Measurements from ENCODE around the gene TFAM.
A peak's percentile ranks its signal among the peaks of the same experiment; 100 is the strongest.
"Not testable (repeated sequence)": the region's sequence is repeated elsewhere in the genome, so short reads cannot be mapped to it uniquely, and the experiment has no call there.

The TFAM gene

DNA sequence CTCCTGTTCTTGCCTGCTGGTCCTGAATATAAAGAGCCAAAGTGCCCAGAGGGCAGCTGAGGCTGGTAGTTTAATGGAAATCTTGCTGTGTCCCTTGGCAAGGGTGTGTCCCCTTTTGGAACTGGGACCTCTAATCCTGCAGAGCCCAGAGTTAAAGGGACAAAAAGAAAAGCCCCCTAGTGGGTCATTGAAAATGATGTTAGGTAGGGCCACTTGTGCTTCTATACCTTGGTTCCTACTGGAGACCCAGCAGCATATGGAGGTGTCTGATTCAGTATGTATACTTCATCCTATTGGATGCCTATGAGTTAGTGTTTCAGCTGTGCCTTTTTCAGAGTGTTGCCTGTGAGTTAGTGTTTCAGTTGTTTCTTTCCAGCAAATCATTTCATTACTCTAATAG is 30.5 kb downstream of the TFAM start:
- no peak for TF ChIP-seq JUND (IDR thresholded peaks at IDR 0.05; ENCODE audit: low read depth)
- DNase-seq (ENCODE audit: low read depth in 1 of 2, low spot score in 1 of 2), result no peak
- in situ Hi-C loops (cut with HindIII; ENCODE audit: low pct_unique_long_range_greater_than_20kb, low sequenced_read_pairs), result no loop called here

DNA sequence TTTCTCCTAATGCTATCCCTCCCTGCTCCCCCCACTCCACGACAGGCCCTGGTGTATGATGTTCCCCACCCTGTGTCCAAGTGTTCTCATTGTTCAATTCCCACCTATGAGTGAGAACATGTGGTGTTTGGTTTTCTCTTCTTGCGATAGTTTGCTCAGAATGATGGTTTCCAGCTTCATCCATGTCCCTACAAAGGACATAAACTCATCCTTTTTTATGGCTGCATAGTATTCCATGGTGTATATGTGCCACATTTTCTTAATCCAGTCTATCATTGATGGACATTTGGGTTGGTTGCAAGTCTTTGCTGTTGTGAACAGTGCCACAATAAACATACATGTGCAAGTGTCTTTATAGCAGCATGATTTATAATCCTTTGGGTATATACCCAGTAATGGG is 32.7 kb downstream of the TFAM start:
- in situ Hi-C loops (cut with HindIII; ENCODE audit: low pct_unique_long_range_greater_than_20kb, low sequenced_read_pairs); DNase-seq (ENCODE audit: low read depth in 1 of 2, low spot score in 1 of 2): not testable (repeated sequence)

DNA sequence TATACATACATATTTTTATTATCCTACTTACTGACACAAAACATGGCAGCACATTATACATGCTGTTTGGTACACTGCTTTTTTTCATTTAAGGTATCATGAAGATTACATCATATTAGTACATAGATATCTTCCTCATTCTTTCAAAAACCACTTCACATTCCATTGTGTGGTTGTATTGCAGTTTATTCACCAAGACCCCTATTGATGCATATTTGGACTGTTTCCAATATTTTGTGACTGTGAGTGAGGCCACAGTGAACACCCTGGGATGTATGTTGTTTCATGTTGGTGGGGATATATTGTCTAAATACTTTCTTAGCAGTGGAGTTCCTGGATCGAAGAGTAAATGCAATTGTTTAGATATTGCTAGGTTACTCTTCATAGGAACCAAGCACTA is 39.0 kb downstream of the TFAM start:
- in situ Hi-C loops (cut with HindIII; ENCODE audit: low pct_unique_long_range_greater_than_20kb, low sequenced_read_pairs), result no loop called here
- no peak for TF ChIP-seq JUND (IDR thresholded peaks at IDR 0.05; ENCODE audit: low read depth)
- peak in 1 of 2 experiments; percentile 26 for DNase-seq (ENCODE audit: low read depth in 1 of 2, low spot score in 1 of 2)

DNA sequence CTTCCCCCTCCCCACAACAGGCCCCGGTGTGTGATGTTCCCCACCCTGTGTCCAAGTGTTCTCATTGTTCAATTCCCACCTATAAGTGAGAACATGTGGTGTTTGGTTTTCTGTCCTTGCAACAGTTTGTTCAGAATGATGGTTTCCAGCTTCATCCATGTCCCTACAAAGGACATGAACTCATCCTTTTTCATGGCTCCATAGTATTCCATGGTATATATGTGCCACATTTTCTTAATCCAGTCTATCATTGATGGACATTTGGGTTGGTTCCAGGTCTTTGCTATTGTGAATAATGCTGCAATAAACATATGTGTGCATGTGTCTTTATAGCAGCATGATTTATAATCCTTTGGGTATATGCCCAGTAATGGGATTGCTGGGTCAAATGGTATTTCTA is 43.2 kb downstream of the TFAM start:
- in situ Hi-C loops (cut with HindIII; ENCODE audit: low pct_unique_long_range_greater_than_20kb, low sequenced_read_pairs); DNase-seq (ENCODE audit: low read depth in 1 of 2, low spot score in 1 of 2): not testable (repeated sequence)

DNA sequence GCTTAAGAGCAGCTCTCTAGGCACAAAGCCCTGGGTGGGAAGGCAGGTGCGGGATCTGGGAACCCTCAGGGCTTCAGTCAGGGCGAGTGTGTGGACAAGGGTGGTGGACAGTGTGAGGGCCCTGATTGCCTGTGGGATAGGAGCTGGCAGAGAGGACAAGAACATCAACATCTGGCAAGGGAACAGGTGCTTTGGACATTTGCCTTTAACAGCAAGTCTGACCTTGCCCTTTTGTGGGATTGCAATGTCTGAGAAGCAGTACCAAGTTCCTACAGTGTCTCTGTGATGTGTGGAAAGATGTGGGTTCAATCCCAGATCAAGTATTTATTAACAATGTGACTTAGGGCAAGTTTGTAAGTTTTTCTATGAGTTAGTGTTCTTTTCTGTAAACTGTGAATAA is 46.7 kb downstream of the TFAM start:
- in situ Hi-C loops (cut with HindIII; ENCODE audit: low pct_unique_long_range_greater_than_20kb, low sequenced_read_pairs), result no loop called here
- TF ChIP-seq JUND (IDR thresholded peaks at IDR 0.05; ENCODE audit: low read depth), result no peak
- peak in 1 of 2 experiments; percentile 59 for DNase-seq (ENCODE audit: low read depth in 1 of 2, low spot score in 1 of 2)

DNA sequence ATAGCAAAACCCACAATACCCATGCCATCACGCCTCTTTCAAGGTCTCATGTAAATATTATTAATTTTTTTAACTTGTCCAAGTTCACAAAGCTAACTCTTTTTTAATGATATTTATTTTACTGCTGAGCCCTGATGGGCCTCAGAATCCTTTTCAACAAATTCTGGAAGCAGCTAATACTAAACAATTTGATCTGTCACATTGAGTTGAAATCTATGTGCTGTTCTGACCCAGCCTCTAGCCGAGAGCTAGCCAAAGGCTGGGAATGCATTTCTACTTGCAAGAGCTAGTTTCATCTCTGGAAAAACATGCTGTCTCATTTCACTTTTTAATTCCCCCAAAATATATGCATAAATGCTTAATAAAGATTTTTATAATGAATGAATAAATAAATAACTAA is 47.9 kb downstream of the TFAM start:
- no peak for TF ChIP-seq JUND (IDR thresholded peaks at IDR 0.05; ENCODE audit: low read depth)
- in situ Hi-C loops (cut with HindIII; ENCODE audit: low pct_unique_long_range_greater_than_20kb, low sequenced_read_pairs), result no loop called here
- DNase-seq (ENCODE audit: low read depth in 1 of 2, low spot score in 1 of 2), result no peak

DNA sequence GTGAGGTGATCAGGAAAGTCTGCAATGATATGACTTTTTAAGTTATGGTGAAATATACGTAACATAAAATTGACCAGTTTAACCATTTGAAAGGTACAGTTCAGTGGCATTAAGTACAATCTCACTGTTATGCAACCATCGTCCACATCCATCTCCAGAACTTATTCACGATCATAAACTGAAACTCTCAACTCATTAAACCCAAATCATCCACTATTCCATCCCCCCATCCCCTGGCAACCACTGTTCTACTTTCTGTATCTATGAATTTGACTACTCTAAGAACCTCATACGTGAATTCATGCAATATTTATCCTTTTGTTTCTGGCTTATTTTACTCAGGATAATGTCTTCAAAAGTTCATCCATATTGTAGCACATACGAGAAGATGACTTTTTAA is 48.4 kb downstream of the TFAM start:
- TF ChIP-seq JUND (IDR thresholded peaks at IDR 0.05; ENCODE audit: low read depth), result no peak
- no peak for DNase-seq (ENCODE audit: low read depth in 1 of 2, low spot score in 1 of 2)
- in situ Hi-C loops (cut with HindIII; ENCODE audit: low pct_unique_long_range_greater_than_20kb, low sequenced_read_pairs), result no loop called here

DNA sequence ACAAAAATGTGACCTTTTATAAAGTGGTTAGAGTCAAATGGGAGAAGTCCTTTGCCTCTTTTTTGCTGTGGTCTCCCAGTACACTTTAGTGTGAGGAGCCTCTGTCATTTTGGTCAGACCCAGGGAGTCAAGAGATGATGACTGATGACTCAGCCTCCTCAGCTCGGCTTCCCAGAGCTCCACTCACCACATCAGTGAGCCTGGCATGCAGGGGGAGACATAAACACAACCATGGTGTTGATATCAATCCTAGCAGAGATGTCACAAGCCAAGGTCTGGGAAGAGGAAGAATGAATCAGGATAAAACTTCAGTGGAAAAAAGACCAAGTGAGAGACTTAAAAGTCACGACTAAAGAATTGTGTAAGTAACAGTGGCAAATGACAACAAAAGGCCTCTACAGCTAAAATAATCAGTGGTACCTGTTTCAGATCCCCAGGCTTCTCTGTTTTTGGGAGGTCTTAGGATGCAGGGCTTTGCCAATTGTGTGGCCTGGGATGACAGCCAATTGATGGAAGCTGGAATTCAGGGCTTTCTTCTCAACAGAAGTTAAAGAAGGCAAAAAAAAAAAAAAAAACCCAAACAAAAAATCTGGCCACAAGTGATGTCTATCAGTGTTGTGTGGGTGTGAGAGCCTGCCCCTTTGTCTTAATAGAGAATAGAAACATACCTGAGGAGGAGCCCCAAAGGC is 50.2 kb downstream of the TFAM start:
- peak in 1 of 2 experiments; percentile 38 for DNase-seq (ENCODE audit: low read depth in 1 of 2, low spot score in 1 of 2)

DNA sequence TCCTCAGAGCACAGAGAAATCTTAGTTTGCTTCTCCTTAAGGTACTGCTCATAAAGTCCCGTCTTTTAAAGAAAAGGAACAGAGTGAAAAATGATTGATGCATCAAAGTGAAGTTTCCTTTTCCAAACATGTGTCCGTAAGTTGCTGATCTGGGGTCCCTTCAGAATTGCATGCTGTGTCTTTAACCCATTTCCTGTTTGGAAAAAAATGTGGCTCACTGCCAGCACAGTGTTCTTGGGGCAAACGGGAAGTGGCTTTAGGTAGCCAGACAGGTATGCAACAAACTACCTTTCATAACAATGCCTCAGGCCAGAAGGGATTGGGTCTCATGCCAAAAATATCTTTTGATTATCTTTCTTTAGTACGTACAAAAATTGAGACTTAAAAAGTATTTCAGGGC is 50.9 kb downstream of the TFAM start:
- in situ Hi-C loops (cut with HindIII; ENCODE audit: low pct_unique_long_range_greater_than_20kb, low sequenced_read_pairs), result no loop called here
- TF ChIP-seq JUND (IDR thresholded peaks at IDR 0.05; ENCODE audit: low read depth), result no peak
- DNase-seq (ENCODE audit: low read depth in 1 of 2, low spot score in 1 of 2), result peak in 1 of 2 experiments; percentile 95

More for the DNA sequence above, 50.2 kb downstream of the TFAM start:
- no peak for TF ChIP-seq JUND (IDR thresholded peaks at IDR 0.05; ENCODE audit: low read depth)
- in situ Hi-C loops (cut with HindIII; ENCODE audit: low pct_unique_long_range_greater_than_20kb, low sequenced_read_pairs), result no loop called here

DNA sequence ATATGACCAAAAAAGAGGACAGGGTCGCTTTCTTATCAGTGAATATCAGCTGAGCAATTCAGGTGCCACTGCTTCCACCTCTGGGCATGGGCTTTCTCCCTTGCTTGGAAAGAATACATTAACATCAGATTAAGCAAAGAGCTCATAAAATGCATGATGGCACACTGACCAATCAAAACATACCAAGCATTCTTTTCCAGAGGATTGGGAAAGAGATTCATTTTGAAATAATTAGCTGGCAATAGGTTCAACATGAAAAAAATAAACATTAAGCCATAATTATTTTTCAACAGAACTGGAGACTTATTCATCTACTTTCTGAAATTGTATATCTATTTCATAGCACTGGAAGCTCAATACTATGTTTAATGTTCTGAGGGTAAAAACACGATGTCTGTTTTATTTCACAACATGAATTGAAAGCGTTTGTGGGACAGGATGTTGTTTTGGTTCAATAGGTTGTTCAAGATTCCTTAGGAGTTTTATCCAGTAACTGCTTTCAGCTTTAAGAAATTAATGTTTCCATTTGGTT is 53.2 kb downstream of the TFAM start:
- in situ Hi-C loops (cut with HindIII; ENCODE audit: low pct_unique_long_range_greater_than_20kb, low sequenced_read_pairs), result no loop called here
- DNase-seq (ENCODE audit: low read depth in 1 of 2, low spot score in 1 of 2), result peak in 1 of 2 experiments; percentile 78
- TF ChIP-seq JUND (IDR thresholded peaks at IDR 0.05; ENCODE audit: low read depth), result peak; percentile 82

DNA sequence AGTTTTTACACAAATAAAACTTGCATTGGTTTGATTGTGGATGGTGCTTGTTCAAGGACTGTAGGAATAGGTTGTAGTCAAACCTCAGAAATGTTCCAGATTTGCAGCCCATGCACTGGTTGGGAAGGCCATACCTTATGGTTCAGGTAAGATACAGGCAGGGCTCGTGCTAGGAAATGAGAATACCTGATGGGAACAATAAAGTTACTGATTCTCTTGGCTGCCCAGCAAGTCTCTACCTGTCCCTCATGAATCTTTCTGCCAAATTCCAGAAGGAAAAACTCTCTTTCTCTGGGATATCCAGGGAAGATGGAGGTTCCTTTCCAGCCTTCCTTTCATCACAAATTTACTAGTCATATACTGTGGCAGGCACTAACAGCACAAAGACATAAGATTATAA is 53.8 kb downstream of the TFAM start:
- in situ Hi-C loops (cut with HindIII; ENCODE audit: low pct_unique_long_range_greater_than_20kb, low sequenced_read_pairs), result no loop called here

DNA sequence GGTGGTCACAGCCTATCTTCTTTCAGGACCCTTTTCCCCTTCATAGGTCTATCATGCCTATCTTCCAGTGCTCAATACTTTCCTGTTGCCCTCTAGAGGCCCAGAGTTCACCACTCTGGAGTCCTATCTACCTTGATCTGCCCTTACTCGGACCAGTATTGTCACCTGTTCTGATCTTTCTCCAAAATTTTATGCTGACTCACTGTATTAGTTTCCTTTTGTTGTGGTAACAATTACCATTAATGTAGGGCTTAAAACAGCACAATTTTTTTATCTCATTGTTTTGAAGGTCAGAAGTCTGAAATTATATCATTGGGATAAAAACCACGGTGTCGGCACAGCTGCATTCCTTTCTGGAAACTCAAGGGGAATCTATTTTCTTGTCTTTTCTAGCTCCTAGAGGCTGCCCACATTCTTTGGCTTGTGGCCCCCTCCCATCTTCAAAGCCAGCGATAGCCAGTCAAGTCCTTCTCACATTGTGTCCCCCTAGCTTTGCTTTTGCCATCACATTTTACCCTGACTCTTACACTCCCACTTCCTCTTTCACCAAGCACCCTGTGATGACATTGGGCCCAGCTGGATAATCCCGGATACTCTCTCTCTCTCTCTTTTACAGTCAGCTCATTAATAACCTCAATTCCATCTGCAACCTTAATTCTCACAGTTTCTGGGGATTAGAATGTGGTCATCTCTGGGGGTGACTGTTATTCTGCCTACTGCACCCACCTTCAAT is 54.6 kb downstream of the TFAM start:
- DNase-seq (ENCODE audit: low read depth in 1 of 2, low spot score in 1 of 2), result no peak
- TF ChIP-seq JUND (IDR thresholded peaks at IDR 0.05; ENCODE audit: low read depth), result no peak
- in situ Hi-C loops (cut with HindIII; ENCODE audit: low pct_unique_long_range_greater_than_20kb, low sequenced_read_pairs), result no loop called here

More for the DNA sequence above, 53.8 kb downstream of the TFAM start:
- TF ChIP-seq JUND (IDR thresholded peaks at IDR 0.05; ENCODE audit: low read depth), result no peak
- peak in 1 of 2 experiments; percentile 20 for DNase-seq (ENCODE audit: low read depth in 1 of 2, low spot score in 1 of 2)

DNA sequence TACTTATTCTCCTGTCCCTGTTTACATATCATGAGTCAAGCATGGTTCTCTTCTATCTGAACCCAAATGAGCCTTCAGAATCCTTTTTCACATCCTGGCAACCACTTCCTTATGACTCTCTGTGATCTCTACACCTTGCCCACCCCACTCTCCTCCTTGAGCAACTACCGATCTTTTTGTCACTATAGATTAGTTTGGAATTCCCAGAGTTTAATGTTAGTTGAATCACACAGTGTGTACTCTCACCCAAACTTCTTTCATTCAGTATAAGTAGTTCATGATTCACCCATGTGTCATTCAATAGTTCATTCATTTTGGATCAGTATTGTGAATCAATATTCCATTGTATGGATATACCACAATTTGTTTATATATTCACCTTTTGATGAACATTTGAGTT is 55.3 kb downstream of the TFAM start:
- DNase-seq (ENCODE audit: low read depth in 1 of 2, low spot score in 1 of 2), result no peak
- TF ChIP-seq JUND (IDR thresholded peaks at IDR 0.05; ENCODE audit: low read depth), result no peak
- in situ Hi-C loops (cut with HindIII; ENCODE audit: low pct_unique_long_range_greater_than_20kb, low sequenced_read_pairs), result no loop called here

All from T47D (cell line).